Subcutaneous adipose tissue (tissue), 4 donors: ENCODE results near the gene HNRNPM. TPM values are rescaled to one million over a fixed set of nuclear protein-coding genes. Genes with fewer than 3 reads are reported as not detected.

Experiments used
- total RNA-seq, 4 donors: library from RNA; depleted of rRNA; stranded (reverse); fragments of >200 nt; gene quantifications; one replicate each; pipeline ENCODE4 v1.1.0, GENCODE V29; 2016
- TF ChIP-seq, protein P1 (sequence below): fragments of 450-650 bp; IDR thresholded peaks from one replicate; pipeline ENCODE4 v1.5.1; 2016; ENCODE audit warnings: low read depth, mild to moderate bottlenecking, control low read depth, antibody characterized with exemption, moderate library complexity

The HNRNPM gene, protein sequence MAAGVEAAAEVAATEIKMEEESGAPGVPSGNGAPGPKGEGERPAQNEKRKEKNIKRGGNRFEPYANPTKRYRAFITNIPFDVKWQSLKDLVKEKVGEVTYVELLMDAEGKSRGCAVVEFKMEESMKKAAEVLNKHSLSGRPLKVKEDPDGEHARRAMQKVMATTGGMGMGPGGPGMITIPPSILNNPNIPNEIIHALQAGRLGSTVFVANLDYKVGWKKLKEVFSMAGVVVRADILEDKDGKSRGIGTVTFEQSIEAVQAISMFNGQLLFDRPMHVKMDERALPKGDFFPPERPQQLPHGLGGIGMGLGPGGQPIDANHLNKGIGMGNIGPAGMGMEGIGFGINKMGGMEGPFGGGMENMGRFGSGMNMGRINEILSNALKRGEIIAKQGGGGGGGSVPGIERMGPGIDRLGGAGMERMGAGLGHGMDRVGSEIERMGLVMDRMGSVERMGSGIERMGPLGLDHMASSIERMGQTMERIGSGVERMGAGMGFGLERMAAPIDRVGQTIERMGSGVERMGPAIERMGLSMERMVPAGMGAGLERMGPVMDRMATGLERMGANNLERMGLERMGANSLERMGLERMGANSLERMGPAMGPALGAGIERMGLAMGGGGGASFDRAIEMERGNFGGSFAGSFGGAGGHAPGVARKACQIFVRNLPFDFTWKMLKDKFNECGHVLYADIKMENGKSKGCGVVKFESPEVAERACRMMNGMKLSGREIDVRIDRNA
- 100 to 1,000 TPM in 1 of 4 donors, 10 to 100 TPM in 3; 58.5 to 105 (median 78.0) TPM for total RNA-seq

DNA sequence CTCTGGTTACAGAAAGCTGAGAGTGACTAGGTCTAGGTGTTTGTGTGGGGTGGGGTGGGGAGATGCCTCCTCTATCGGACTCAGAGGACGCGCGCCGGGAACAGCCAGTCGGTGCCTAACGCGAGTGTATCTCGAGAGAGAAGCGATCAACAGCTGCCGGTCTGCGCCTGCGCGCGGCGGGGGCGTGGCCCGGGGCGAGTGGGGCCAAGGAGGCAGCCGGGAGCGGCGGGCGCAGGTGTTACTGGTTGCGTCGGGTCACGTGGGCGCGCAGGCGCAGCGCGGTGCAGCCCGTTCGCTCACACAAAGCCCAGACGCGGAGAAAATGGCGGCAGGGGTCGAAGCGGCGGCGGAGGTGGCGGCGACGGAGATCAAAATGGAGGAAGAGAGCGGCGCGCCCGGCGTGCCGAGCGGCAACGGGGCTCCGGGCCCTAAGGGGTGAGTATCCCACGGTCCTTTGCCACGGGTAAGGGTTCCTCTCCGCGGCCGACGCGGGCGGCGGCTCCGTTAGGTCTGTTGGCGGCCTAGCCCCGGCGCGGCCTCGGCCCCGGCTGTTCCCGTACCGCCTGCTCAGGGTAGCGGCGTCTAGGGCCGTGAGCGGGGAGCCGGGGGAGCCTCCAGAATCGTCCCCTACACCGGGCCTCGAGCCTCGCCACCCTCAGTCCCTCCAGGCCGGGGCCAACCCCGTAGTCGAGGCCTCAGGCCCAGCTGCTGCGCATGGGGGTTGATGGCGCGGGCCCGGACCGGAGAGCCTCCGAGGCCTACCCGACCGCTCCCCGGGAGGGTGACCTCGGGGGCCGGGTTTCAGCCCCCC, at the start of gene HNRNPM:
Gene HNRNPM, plus strand, starts transcription at position 299 of the 811 bp plus-strand sequence. Its CDS starts 24 bp downstream, at position 323.
- TF ChIP-seq, protein P1, sequence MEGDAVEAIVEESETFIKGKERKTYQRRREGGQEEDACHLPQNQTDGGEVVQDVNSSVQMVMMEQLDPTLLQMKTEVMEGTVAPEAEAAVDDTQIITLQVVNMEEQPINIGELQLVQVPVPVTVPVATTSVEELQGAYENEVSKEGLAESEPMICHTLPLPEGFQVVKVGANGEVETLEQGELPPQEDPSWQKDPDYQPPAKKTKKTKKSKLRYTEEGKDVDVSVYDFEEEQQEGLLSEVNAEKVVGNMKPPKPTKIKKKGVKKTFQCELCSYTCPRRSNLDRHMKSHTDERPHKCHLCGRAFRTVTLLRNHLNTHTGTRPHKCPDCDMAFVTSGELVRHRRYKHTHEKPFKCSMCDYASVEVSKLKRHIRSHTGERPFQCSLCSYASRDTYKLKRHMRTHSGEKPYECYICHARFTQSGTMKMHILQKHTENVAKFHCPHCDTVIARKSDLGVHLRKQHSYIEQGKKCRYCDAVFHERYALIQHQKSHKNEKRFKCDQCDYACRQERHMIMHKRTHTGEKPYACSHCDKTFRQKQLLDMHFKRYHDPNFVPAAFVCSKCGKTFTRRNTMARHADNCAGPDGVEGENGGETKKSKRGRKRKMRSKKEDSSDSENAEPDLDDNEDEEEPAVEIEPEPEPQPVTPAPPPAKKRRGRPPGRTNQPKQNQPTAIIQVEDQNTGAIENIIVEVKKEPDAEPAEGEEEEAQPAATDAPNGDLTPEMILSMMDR = no peak

DNA sequence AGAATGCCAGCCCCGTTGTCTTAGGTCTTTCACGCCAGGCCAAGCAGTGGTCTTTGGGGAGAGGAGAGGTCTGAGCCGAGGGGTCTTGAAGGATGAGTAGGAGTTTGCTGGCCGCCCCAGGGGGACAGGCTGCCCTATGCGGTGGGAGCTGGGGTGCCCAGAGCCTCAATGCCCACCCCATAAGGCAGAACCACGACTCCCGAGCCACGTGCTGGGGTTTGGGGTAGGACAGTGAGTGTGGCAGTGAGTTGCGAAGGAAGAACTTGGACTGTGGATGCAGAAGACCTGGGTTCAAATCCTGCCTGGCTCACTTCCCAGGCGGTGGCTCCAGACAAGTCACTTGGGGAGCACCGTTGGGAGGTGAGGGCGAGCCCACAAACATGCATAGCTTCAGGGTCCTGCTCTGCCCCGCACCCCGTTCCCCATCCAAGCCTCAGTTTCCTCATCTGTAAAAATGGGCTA, 49.1 kb upstream of the HNRNPM start:
- TF ChIP-seq, protein P1 = no peak

DNA sequence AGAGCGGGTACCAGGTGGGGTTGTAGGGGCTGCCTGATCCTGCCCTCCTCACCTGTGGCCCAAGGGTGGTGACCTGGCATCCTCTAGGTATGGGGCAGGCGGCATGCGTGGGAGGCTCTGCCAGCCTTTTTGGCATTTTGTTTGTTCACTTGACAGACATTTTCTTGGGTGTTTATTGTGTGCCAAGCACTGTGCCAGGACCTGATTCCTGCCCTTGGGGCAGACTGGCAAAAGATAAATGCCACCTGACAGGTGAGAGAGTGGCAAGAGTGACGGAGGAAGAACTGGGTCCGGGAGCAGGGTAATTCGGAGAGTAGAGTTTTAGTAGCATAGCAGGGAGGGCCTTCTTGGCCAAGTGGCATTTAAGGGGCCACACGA, 48.6 kb upstream of the HNRNPM start:
- TF ChIP-seq, protein P1 = no peak

DNA sequence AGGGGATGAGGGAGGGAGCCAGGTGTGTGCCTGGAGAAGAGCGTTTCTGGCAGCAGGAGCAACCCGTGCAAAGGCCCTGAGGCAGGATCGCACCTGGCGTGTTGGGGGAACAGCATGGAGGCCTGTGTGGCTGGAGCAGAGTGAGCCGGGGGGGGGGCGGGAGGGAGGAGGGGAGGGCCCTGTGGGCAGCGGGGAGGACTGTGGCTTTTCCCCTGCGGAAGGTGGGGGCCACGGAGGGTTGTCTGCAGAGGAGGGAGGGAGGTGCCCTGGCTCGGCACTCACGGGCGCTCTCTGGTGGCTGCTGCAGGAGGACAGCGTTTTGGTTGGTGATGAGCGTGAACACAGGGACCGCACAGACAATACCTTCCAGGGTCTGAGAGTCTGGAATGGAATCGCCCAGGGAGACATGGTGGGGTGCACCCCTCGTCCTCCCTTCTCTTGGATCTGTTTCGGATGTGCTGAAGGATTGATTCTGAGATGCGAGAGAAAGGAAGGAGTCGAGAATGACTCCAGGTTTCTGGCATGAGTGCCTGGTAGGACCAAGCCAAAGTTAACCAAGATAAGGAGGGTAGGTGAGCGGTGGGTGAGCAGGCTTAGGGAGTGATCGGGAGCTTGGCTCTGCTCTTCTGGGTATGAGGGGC, 48.1 kb upstream of the HNRNPM start:
- TF ChIP-seq, protein P1 = no peak

DNA sequence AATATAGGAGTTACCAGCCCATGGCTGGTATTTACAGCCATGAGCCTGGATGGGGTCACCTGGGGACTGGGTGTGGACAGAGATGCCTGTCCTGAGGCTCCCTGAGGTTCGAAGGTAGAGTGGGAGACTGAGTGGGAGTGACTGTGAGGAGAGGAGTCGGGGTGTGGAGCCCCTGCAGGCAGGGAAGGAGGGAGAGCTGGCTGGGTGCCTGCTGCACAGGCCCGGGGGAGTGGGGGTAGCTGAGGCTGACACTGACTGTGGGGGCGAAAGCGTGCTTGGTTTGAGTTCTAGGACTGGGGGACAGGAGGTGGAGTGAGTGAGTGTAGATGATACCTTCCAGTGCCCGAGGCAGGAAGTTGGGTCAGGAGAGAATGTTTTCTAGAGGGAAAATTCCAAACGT, 47.5 kb upstream of the HNRNPM start:
- TF ChIP-seq, protein P1 = no peak

DNA sequence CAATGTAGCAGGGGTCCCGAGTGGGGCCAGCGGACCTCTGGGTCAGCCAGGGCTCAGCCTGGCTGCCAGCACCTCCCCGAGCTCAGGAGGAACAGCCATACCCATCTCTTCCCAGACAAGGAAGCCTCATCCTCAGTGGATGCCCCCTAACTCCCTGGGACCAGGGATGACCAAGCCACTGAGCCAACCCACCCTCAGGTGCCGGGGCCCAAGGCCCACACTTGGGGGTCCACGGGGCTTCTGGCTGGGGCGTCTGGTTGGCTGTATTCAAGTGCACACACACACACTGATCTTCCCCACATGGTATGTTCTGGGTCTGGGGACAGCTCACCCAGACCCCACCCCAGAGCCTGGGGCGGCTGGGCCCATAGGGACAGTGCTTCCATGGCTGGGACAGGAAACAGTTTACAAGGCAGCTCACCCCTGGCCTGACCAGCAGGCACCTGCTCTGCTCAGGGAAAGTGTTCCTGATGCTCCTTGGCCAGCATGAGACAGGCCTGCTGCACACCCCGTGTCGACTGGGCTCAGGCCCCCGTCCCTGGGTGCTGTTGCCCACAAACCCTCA, 46.9 kb upstream of the HNRNPM start:
- TF ChIP-seq, protein P1 = no peak
